ENCODE data around the gene THG1L. TPM values are rescaled to one million over a fixed set of nuclear protein-coding genes. Genes with fewer than 3 reads are reported as not detected.
A peak's percentile ranks its signal among the peaks of the same experiment; 100 is the strongest.
"Not testable (repeated sequence)": the region's sequence is repeated elsewhere in the genome, so short reads cannot be mapped to it uniquely, and the experiment has no call there.

Gene THG1L
- total RNA-seq: 10 to 100 TPM in 1 of 4 donors, 1 to 10 TPM in 3; 6.3 to 11.6 (median 7.3) TPM
- 5.4 TPM for polyA plus RNA-seq
- long read RNA-seq, donor 1, transcript THG1L-201 (6 exons, 3,107 nt): major isoform, 10 of 12 reads
- long read RNA-seq, donor 1, partial matches to known transcripts: 1 of 12 reads
- long read RNA-seq, donor 1, other reads (novel, unspliced or antisense): 0 of 12 reads
- long read RNA-seq, donor 2, partial matches to known transcripts: 0 of 6 reads
- long read RNA-seq, donor 2, other reads (novel, unspliced or antisense): 2 of 6 reads
- long read RNA-seq, donor 3, transcript THG1L-201 (6 exons, 3,107 nt): major isoform, 26 of 35 reads
- long read RNA-seq, donor 3, partial matches to known transcripts: 1 of 35 reads
- long read RNA-seq, donor 3, other reads (novel, unspliced or antisense): 4 of 35 reads
- long read RNA-seq, donor 4, transcript THG1L-201 (6 exons, 3,107 nt): major isoform, 7 of 7 reads
- long read RNA-seq, donor 4, partial matches to known transcripts: 0 of 7 reads
- long read RNA-seq, donor 4, other reads (novel, unspliced or antisense): 0 of 7 reads

DNA sequence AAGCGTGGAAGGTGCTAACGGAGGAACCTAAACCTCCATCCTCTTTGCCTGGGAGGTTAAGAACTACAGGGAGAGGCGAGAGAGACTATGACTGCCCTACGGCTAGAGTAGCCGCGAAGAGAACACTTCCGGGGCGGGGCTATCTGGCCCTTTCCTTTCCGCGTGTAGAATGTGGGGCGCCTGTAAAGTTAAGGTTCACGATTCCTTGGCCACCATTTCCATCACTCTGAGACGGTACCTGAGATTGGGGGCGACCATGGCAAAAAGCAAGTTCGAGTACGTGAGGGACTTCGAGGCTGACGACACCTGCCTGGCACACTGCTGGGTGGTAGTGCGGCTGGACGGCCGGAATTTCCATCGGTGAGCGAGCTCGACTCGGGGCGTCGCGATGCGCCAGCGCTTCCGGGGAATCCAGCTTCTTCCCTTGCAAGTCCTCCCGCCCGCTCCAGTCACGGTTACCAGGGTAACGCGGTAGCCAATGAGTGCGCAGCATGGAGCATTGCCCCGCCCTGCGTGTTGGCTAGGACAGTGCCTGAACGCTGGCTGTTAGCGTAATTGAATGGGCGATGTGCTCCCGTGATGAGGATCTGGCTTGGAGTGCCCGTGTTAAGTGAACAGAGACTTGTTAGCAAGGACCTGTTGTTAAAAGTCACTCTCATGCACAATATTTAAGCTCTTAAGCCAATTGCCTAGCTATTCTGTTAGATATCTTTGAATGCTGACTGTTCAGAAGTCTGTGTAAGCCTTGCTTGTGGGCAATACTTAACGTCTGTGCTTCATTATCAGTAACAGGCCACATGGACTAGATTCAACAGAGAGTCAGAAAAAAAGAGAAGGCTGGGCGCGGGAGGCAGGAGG is at the start of gene THG1L:
Gene THG1L, plus strand, starts transcription at position 149 of the 858 bp plus-strand sequence. Its CDS starts 21 bp downstream, at position 170.
- DNase-seq (peak; percentile 98 to 99 (median 99)), ATAC-seq (peak; percentile 100)
- Histone ChIP-seq H3K4me3 (ENCODE audit: low read length) (peak within 1 kb of the TSS; percentile 44), H3K27me3 (ENCODE audit: control insufficient read depth, insufficient read depth) (no peaks in the 10 kb centered on the region), H3K9me3 (ENCODE audit: control insufficient read depth, low read length) (no peaks in the 10 kb centered on the region), H3K4me1 (ENCODE audit: control insufficient read depth, insufficient read depth, low read length) (no peaks in the 10 kb centered on the region), H3K27ac (ENCODE audit: low read length) (peak within 1 kb of the TSS; percentile 84)
- WGBS: under 1% methylated on average over 47 of the region's 47 CpGs
- intact Hi-C loops (cut with DNase I): no loop called here

- WGBS: 62% methylated on average over 3 of the region's 3 CpGs
- ATAC-seq (no peak), DNase-seq (no peak)
- Histone ChIP-seq H3K9me3 (ENCODE audit: control insufficient read depth, low read length) (no peaks in the 10 kb centered on the region), H3K27ac (ENCODE audit: low read length) (no peak overlapping the region), H3K4me1 (ENCODE audit: control insufficient read depth, insufficient read depth, low read length) (no peaks in the 10 kb centered on the region), H3K4me3 (ENCODE audit: low read length) (no peak overlapping the region), H3K27me3 (ENCODE audit: control insufficient read depth, insufficient read depth) (no peaks in the 10 kb centered on the region)
- intact Hi-C loops (cut with DNase I): no loop called here
Observed at GRCh38 chr5:157682257-157682656, 49.0 kb upstream of the THG1L start.

DNA sequence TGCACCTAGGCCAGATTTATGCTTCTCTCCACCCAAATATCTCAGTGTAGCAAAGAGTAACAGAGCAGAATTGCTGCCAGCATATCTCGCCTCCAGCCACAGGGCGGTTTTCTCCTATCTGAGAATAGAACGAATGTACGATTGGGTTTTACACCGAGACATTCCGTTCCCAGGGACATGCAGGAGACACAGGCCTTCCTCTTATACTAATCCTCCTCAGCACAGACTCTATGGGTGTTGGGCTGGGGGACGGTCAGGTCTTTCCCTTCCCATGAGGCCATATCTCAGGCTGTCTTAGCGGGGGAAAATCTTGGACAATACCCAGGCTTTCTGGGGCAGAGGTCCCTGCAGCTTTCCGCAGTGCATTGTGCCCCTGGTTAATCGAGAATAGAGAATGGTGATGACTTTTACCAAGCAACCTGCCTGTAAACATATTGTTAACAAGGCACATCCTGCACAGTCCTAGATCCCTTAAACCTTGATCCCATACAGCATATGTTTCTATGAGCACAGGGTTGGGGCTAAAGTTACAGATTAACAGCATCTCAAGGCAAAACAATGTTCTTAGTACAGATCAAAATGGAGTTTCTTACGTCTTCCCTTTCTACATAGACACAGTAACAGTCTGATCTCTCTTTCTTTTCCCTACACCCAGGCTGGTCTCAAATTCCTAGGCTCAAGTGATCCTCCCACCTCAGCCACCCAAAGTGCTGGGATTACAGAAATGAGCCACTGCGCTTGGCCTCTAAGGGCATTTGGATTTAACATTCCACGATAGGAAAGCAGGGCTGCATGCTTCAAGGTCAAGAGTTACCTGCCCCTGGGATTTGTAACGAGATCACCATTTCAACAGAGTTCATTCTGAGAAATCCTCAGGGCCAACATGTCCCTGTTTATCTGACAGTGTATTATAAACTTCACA is 44.7 kb upstream of the THG1L start:
- ATAC-seq: peak; percentile 58 to 61
- H3K4me3 ChIP-seq (ENCODE audit: low read length); H3K27me3 ChIP-seq (ENCODE audit: control insufficient read depth, insufficient read depth); H3K9me3 ChIP-seq (ENCODE audit: control insufficient read depth, low read length); H3K4me1 ChIP-seq (ENCODE audit: control insufficient read depth, insufficient read depth, low read length); intact Hi-C loops (cut with DNase I): not testable (repeated sequence)
- DNase-seq: peak in 1 of 3 donors; percentile 64
- H3K27ac ChIP-seq (ENCODE audit: low read length): peak overlapping the region; percentile 77
- 60% methylated on average over 14 of the region's 14 CpGs for WGBS

- Histone ChIP-seq H3K27me3 (ENCODE audit: control insufficient read depth, insufficient read depth) (no peaks in the 10 kb centered on the region), H3K27ac (ENCODE audit: low read length) (no peak overlapping the region), H3K4me1 (ENCODE audit: control insufficient read depth, insufficient read depth, low read length) (no peaks in the 10 kb centered on the region), H3K9me3 (ENCODE audit: control insufficient read depth, low read length) (no peaks in the 10 kb centered on the region), H3K4me3 (ENCODE audit: low read length) (no peak overlapping the region)
- DNase-seq (no peak), ATAC-seq (no peak)
- 98% methylated on average over 1 of the region's 1 CpG for WGBS
- intact Hi-C loops (cut with DNase I): no loop called here
Observed at GRCh38 chr5:157687198-157687554, 44.0 kb upstream of the THG1L start.

GRCh38 chr5:157689942-157690689 is 41.1 kb upstream of the THG1L start:
- WGBS: 63% methylated on average over 52 of the region's 52 CpGs
- Histone ChIP-seq H3K4me3 (ENCODE audit: low read length) (no peak overlapping the region), H3K27ac (ENCODE audit: low read length) (no peak overlapping the region), H3K4me1 (ENCODE audit: control insufficient read depth, insufficient read depth, low read length) (no peaks in the 10 kb centered on the region), H3K27me3 (ENCODE audit: control insufficient read depth, insufficient read depth) (no peaks in the 10 kb centered on the region), H3K9me3 (ENCODE audit: control insufficient read depth, low read length) (no peaks in the 10 kb centered on the region)
- DNase-seq: peak in 2 of 3 donors; percentile 13 to 55
- peak; percentile 26 to 46 for ATAC-seq
- intact Hi-C loops (cut with DNase I): no loop called here

DNA sequence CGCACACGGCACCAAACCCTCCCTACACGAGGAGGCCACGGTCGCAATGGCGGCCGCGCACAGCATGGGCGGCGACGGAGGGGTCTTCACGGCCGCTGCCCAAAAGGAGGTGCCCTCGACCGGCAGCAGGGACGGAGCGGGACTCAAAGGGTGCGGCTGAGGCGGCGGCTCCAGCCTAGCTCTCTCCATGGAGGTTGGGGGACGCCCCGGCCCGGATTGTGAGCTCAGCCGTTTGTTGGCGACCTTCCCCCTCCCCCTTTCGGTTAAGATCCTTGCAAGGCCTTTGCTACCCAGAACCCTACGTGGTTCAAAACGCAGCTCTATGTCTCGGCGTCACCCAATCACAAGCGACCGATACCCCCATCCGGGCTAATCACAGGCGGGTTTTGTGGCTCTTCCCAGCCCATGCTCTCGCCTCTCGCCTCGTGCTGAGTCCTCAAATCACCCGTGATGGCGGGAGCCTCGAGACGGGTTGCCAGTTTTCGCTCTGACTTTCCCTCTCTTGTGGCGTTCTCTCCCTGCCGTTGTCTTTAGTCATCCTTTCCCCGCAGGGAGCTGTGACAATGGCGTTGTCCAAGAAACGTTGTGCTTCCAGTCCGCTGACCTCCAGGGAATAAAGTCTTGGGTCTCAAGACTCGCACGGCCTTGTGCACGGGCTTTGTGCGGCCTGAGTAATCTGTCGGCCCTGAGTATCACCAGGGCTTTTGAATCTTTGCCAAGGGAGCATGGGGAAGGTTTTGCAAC is 40.4 kb upstream of the THG1L start:
- intact Hi-C loops (cut with DNase I): no loop called here
- Histone ChIP-seq H3K4me1 (ENCODE audit: control insufficient read depth, insufficient read depth, low read length) (no peaks in the 10 kb centered on the region), H3K27ac (ENCODE audit: low read length) (no peak overlapping the region), H3K4me3 (ENCODE audit: low read length) (no peak overlapping the region), H3K27me3 (ENCODE audit: control insufficient read depth, insufficient read depth) (no peaks in the 10 kb centered on the region), H3K9me3 (ENCODE audit: control insufficient read depth, low read length) (no peaks in the 10 kb centered on the region)
- DNase-seq (no peak), ATAC-seq (peak in 1 of 2 donors; percentile 17)
- WGBS: 76% methylated on average over 53 of the region's 53 CpGs

- ATAC-seq; H3K4me3 ChIP-seq (ENCODE audit: low read length); DNase-seq; H3K4me1 ChIP-seq (ENCODE audit: control insufficient read depth, insufficient read depth, low read length); H3K27ac ChIP-seq (ENCODE audit: low read length); intact Hi-C loops (cut with DNase I); H3K9me3 ChIP-seq (ENCODE audit: control insufficient read depth, low read length); H3K27me3 ChIP-seq (ENCODE audit: control insufficient read depth, insufficient read depth): not testable (repeated sequence)
- WGBS: 87% methylated on average over 25 of the region's 25 CpGs
Observed at GRCh38 chr5:157693816-157694215, 37.4 kb upstream of the THG1L start.

DNA sequence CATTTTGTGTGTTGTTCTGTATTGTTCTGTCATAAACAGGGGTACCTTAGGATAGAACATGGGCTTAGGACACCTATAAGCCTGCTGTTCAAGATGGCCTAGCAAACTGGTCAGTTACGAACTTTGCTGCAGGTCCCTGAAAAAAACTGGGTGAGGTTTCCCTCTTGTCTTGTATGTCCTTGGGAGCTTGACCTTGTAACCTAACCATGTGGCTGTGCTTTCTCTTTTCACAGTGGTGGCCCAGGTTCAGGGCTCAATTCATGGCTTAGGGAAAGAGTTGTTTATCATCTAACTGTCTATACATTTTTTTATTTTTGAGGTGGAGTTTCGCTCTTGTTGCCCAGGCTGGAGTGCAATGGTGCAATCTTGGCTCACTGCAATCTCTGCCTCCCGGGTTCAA is 35.1 kb upstream of the THG1L start:
- intact Hi-C loops (cut with DNase I); DNase-seq; H3K27ac ChIP-seq (ENCODE audit: low read length); H3K4me1 ChIP-seq (ENCODE audit: control insufficient read depth, insufficient read depth, low read length); H3K27me3 ChIP-seq (ENCODE audit: control insufficient read depth, insufficient read depth); H3K9me3 ChIP-seq (ENCODE audit: control insufficient read depth, low read length); ATAC-seq; H3K4me3 ChIP-seq (ENCODE audit: low read length): not testable (repeated sequence)
- WGBS: 90% methylated on average over 3 of the region's 3 CpGs

DNA sequence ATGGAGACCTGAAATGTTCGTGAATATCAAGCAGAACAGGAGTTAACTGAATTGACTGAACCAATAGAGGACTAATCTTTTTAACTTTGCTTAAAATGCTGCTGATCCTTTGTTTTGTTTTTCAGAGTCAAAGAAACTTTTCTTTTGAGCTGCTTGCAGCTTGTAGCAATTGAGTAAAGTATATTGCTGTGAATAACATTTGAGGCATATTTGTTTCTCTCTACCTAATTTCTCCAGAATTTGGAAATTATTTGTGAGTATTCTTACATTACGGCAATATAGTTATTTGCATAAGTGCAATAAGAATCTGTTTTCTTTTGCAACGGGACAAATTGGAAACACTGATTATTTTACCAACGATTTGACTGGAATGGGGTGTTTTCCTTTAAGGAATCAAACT is 32.5 kb upstream of the THG1L start:
- ATAC-seq; H3K27me3 ChIP-seq (ENCODE audit: control insufficient read depth, insufficient read depth); DNase-seq; H3K4me3 ChIP-seq (ENCODE audit: low read length); H3K27ac ChIP-seq (ENCODE audit: low read length); H3K4me1 ChIP-seq (ENCODE audit: control insufficient read depth, insufficient read depth, low read length); intact Hi-C loops (cut with DNase I); H3K9me3 ChIP-seq (ENCODE audit: control insufficient read depth, low read length): not testable (repeated sequence)
- WGBS: 71% methylated on average over 4 of the region's 4 CpGs
